Measurements from ENCODE around the gene GABBR2. TPM values are rescaled to one million over a fixed set of nuclear protein-coding genes. Genes with fewer than 3 reads are reported as not detected.

The GABBR2 gene
- total and polyA plus RNA-seq, 12 donors: 0.17 to 9.0 (median 3.7) TPM

DNA sequence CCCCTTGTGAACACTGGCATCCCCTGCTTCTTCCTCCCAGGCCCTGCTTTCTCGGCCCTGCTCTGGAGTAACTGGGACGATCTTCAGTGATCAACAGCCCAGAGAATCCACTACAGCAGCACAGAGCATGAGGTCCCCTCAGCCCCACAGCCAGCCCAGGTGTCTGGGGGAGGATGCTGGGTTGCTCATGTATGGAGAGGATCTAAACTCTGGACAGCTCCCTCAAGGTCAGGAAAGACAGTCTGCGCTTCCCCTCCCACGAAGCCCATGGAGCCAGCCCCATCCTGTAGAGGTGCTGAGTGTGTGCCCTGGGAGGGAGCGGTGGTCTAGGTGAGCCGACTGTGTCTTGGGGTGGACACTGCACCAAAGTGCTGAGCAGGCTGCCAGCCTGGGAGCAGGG, 190.2 kb downstream of the GABBR2 start:
- intact Hi-C loops (cut with DNase I): no loop called here
- 77 to 82% (median 79%) methylated on average over 4 to 6 of the region's 6 CpGs for WGBS, 4 donors
- no peak for DNase-seq
- no peaks in the 10 kb centered on the region for H3K36me3 ChIP-seq (replicated peaks in 1 of 2)
- no peaks in the 10 kb centered on the region for H3K4me1 ChIP-seq (replicated peaks in 1 of 2)
- no peak overlapping the region for H3K27ac ChIP-seq
- no peaks in the 10 kb centered on the region for H3K27me3 ChIP-seq
- no peak overlapping the region for H3K4me3 ChIP-seq
- no peaks in the 10 kb centered on the region for H3K9me3 ChIP-seq (replicated peaks in 1 of 3)
- no peak for TF ChIP-seq POLR2A (IDR thresholded peaks at IDR 0.05)
- TF ChIP-seq, protein P1, sequence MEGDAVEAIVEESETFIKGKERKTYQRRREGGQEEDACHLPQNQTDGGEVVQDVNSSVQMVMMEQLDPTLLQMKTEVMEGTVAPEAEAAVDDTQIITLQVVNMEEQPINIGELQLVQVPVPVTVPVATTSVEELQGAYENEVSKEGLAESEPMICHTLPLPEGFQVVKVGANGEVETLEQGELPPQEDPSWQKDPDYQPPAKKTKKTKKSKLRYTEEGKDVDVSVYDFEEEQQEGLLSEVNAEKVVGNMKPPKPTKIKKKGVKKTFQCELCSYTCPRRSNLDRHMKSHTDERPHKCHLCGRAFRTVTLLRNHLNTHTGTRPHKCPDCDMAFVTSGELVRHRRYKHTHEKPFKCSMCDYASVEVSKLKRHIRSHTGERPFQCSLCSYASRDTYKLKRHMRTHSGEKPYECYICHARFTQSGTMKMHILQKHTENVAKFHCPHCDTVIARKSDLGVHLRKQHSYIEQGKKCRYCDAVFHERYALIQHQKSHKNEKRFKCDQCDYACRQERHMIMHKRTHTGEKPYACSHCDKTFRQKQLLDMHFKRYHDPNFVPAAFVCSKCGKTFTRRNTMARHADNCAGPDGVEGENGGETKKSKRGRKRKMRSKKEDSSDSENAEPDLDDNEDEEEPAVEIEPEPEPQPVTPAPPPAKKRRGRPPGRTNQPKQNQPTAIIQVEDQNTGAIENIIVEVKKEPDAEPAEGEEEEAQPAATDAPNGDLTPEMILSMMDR (IDR thresholded peaks at IDR 0.05): no peak

DNA sequence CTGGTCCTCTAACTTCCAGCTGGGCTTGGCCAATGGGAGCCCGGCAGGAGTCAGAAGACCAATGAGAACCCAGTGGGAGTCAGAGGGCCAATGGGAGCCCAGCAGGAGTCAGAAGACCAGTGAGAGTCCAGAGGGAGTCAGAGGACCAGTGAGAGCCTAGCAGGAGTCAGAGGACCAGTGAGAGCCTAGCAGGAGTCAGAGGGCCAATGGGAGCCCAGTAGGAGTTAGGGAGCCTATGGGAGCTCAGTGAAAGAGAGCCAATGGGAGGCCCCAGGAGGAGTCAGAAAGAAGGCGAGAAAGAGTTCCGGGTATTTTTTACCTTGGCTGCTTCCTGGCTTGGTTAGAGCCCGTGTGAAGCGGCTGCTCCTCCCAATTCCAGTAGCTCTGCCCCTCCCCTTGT, 191.0 kb downstream of the GABBR2 start:
- Histone ChIP-seq H3K4me1 (replicated peaks in 1 of 2) (no peaks in the 10 kb centered on the region), H3K27me3 (no peaks in the 10 kb centered on the region), H3K36me3 (replicated peaks in 1 of 2) (no peaks in the 10 kb centered on the region), H3K9me3 (replicated peaks in 1 of 3) (no peaks in the 10 kb centered on the region), H3K4me3 (no peak overlapping the region), H3K27ac (no peak overlapping the region)
- intact Hi-C loops (cut with DNase I): no loop called here
- no peak for DNase-seq
- TF ChIP-seq POLR2A (IDR thresholded peaks at IDR 0.05): no peak
- TF ChIP-seq, protein P1 (IDR thresholded peaks at IDR 0.05): no peak
- 74 to 87% (median 84%) methylated on average over 5 of the region's 5 CpGs for WGBS, 4 donors

DNA sequence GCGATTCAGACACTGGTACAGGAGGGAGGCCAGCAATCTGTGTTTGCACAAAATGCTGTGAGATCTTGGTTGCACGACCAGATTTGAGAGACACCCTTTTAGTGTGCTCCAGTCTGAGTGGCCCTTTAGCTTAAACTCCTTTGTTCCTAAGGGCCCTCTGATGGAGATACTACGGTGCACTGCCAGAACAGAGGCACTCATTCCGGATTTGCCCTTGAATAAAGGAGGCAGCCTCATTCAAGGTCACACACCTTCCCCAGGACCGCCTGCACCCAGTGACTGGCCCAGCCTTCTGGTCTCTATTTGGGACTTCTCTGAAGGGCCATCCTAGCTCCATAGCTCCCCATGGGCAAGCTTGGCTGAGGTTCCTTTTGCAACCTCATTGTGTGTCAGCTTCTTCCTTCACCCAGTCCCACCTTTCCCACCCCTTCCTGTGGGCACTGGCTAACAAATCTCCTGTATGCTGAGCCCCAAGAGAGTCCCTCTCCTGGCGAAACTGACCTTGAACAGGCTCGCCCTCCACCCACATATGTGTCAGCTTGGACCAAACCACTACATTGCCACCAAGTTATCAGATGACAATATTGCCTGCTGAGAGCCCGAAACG, 191.7 kb downstream of the GABBR2 start:
- no peaks in the 10 kb centered on the region for H3K27me3 ChIP-seq
- H3K9me3 ChIP-seq (replicated peaks in 1 of 3): no peaks in the 10 kb centered on the region
- H3K4me1 ChIP-seq (replicated peaks in 1 of 2): no peaks in the 10 kb centered on the region
- WGBS, 4 donors: 62 to 83% (median 67%) methylated on average over 8 to 9 of the region's 9 CpGs
- no peak overlapping the region for H3K4me3 ChIP-seq
- TF ChIP-seq, protein P1 (IDR thresholded peaks at IDR 0.05): no peak
- no peak for TF ChIP-seq POLR2A (IDR thresholded peaks at IDR 0.05)
- DNase-seq: no peak
- intact Hi-C loops (cut with DNase I): no loop called here
- no peaks in the 10 kb centered on the region for H3K36me3 ChIP-seq (replicated peaks in 1 of 2)
- H3K27ac ChIP-seq: no peak overlapping the region

DNA sequence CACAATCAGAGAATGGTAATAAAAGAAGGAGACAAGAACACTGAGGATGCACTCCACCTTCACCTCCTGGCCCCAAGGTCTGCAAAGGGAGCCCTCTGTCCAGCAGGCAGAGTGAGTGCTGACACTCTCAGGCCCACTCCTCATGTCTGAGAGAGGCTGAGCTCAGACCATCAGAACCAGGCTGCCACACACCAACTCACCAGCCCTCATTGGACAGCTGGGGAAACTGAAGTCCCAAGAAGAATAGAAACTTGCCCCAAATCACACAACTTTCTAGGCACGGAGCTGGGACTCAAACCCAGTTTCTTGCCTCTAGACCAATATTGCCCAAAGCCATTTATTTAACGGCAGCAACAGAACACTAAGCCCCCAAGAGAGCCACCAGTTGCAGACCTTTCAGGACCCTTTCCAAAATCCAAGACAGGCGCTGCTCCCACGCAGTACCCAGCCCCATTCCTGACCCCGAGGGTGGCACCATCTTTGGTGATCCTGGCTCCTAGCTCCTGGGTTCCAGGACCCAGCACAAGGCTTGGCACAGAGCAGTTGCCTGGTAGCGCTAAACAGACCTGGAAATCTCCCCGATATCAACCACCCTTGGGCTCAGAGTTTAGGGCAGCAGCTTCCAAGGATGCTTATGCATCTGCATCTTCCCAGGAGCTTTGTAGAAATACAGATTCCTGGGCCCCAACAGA, 192.4 kb downstream of the GABBR2 start:
- intact Hi-C loops (cut with DNase I): no loop called here
- Histone ChIP-seq H3K4me1 (replicated peaks in 1 of 2) (no peaks in the 10 kb centered on the region), H3K4me3 (no peak overlapping the region), H3K27ac (no peak overlapping the region), H3K36me3 (replicated peaks in 1 of 2) (no peaks in the 10 kb centered on the region), H3K9me3 (replicated peaks in 1 of 3) (no peaks in the 10 kb centered on the region), H3K27me3 (no peaks in the 10 kb centered on the region)
- WGBS, 4 donors: 78 to 88% (median 86%) methylated on average over 3 to 7 of the region's 7 CpGs
- TF ChIP-seq, protein P1 (IDR thresholded peaks at IDR 0.05): no peak
- DNase-seq: no peak

Measured in adrenal gland (tissue), 12 donors.